ENCODE data around the gene MBIP.

Gene MBIP

DNA sequence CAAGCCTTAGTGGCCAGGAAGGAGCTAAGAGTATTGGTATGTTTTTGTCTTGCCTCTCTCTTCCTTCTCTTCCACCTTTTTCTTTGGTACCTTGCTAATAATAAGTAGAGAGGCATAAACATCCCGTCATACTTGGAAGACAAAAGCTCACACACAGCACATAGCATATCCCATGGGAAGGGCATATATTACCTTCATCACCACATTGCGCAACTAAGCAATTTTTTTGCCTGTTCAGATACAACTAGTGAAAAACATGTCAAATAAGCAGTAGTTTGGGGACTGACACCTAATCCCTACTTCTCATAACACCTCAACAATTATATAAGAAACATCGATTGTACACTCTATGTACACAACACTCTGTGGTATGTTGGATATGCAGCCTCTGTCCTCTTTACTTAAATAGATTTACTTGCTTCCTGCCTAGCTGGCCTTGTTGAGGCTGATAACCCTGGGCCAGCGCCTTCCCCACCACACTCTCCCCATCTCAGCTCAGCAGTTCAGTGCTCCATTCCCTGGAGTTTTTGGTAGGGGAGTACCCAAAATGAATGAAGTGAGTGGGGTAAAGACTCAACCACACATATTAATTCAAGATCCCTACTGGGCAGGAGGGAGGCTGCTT, 35.4 kb downstream of the MBIP start:
- Histone ChIP-seq H3K36me3 (ENCODE audit: control insufficient read depth in 1 of 2, insufficient read depth in 2 of 2, low read length in 2 of 2) (no peaks in the 10 kb centered on the region), H3K9me3 (ENCODE audit: control insufficient read depth in 1 of 2, low read length in 2 of 2) (no peaks in the 10 kb centered on the region), H3K27me3 (ENCODE audit: low read depth, low read length) (no peaks in the 10 kb centered on the region), H3K27ac (ENCODE audit: low read length) (no peak overlapping the region), H3K4me1 (ENCODE audit: control insufficient read depth in 1 of 2, insufficient read depth in 2 of 2, low read length in 2 of 2) (no peaks in the 10 kb centered on the region), H3K4me3 (ENCODE audit: low read depth in 1 of 2, low read length in 2 of 2) (no peak overlapping the region)

GRCh38 chr14:36281309-36281708, 39.1 kb downstream of the MBIP start:
- H3K27ac ChIP-seq (ENCODE audit: low read length): no peak overlapping the region
- no peak overlapping the region for H3K4me3 ChIP-seq (ENCODE audit: low read depth in 1 of 2, low read length in 2 of 2)
- no peaks in the 10 kb centered on the region for H3K9me3 ChIP-seq (ENCODE audit: control insufficient read depth in 1 of 2, low read length in 2 of 2)
- no peaks in the 10 kb centered on the region for H3K4me1 ChIP-seq (ENCODE audit: control insufficient read depth in 1 of 2, insufficient read depth in 2 of 2, low read length in 2 of 2)
- H3K36me3 ChIP-seq (ENCODE audit: control insufficient read depth in 1 of 2, insufficient read depth in 2 of 2, low read length in 2 of 2): no peaks in the 10 kb centered on the region
- no peaks in the 10 kb centered on the region for H3K27me3 ChIP-seq (ENCODE audit: low read depth, low read length)

DNA sequence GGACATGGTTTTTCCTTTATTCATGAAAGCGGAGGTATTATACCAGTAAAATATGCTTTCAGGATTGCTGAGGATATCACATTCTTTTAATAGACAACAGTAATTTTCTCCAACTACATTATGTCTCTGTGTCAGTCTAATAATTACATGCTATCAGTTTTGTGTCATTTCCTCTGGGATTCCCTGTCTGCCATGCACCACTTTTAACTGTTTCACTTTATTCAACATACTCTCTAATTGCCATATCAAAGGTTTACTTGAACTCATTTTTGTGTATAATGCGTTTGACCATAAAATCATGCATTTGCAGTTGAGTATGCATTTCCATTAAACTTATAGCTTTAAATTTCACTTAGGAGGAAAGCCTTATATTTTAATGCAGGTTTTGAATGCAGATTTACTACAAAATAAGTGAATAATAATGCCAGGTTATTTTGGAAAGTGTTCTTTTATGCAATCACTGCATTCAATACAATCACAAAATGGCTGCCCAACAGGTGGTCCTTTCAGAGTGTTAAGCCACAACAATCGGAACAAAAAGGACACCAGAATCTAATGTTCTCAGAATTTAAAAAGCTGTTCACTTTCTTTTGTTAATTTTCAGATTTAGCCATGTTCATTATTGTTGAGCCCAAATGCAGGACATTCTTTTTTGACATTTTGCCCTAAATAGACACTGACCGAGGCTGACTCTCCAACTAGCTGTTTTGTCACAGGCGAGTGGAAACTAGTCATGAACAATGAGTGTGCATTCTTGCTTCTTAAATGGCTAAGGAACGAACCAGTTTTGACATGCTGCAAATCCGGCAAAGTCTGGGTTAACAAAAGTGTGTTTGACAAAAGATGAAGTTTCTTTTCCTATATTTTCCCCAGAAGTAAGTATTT, 40.9 kb downstream of the MBIP start:
- Histone ChIP-seq H3K9me3 (ENCODE audit: control insufficient read depth in 1 of 2, low read length in 2 of 2) (no peaks in the 10 kb centered on the region), H3K4me1 (ENCODE audit: control insufficient read depth in 1 of 2, insufficient read depth in 2 of 2, low read length in 2 of 2) (no peaks in the 10 kb centered on the region), H3K27me3 (ENCODE audit: low read depth, low read length) (peaks cover 5% of the 10 kb centered on the region), H3K36me3 (ENCODE audit: control insufficient read depth in 1 of 2, insufficient read depth in 2 of 2, low read length in 2 of 2) (no peaks in the 10 kb centered on the region), H3K27ac (ENCODE audit: low read length) (no peak overlapping the region), H3K4me3 (ENCODE audit: low read depth in 1 of 2, low read length in 2 of 2) (no peak overlapping the region)

DNA sequence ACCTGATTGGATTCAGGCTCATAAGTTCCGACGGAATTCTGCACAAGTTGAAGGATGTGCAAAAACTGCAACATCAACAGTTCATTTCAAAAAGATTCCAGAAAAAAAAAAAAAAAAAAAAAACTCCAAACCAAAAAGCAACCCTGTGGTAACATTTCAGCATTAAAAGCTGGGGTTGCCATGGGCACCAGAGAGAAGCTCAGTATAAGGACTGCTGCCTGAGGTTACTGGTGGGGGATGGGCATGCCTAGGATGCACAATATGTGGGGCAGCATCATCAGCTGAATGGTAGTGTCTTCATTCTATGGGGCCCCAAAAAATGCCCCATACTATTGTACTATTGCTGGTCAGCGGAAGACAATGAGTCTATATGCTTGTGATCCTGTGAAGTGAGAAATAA, 44.7 kb downstream of the MBIP start:
- peaks cover 0 to 7% of the 10 kb centered on the region in 2 donors for H3K4me1 ChIP-seq (ENCODE audit: control insufficient read depth in 1 of 2, insufficient read depth in 2 of 2, low read length in 2 of 2)
- no peaks in the 10 kb centered on the region for H3K36me3 ChIP-seq (ENCODE audit: control insufficient read depth in 1 of 2, insufficient read depth in 2 of 2, low read length in 2 of 2)
- H3K9me3 ChIP-seq (ENCODE audit: control insufficient read depth in 1 of 2, low read length in 2 of 2): no peaks in the 10 kb centered on the region
- peaks cover 20% of the 10 kb centered on the region for H3K27me3 ChIP-seq (ENCODE audit: low read depth, low read length)
- no peak overlapping the region for H3K27ac ChIP-seq (ENCODE audit: low read length)
- no peak overlapping the region for H3K4me3 ChIP-seq (ENCODE audit: low read depth in 1 of 2, low read length in 2 of 2)

- Histone ChIP-seq H3K9me3 (ENCODE audit: control insufficient read depth in 1 of 2, low read length in 2 of 2) (no peaks in the 10 kb centered on the region), H3K27me3 (ENCODE audit: low read depth, low read length) (peaks cover 20% of the 10 kb centered on the region), H3K4me3 (ENCODE audit: low read depth in 1 of 2, low read length in 2 of 2) (peak overlapping the region; percentile 61 to 63), H3K36me3 (ENCODE audit: control insufficient read depth in 1 of 2, insufficient read depth in 2 of 2, low read length in 2 of 2) (no peaks in the 10 kb centered on the region), H3K27ac (ENCODE audit: low read length) (no peak overlapping the region), H3K4me1 (ENCODE audit: control insufficient read depth in 1 of 2, insufficient read depth in 2 of 2, low read length in 2 of 2) (peaks cover 0 to 7% of the 10 kb centered on the region in 2 donors)
Measured at GRCh38 chr14:36271939-36272907, 48.2 kb downstream of the MBIP start.

GRCh38 chr14:36271222-36271621, 49.2 kb downstream of the MBIP start:
- Histone ChIP-seq H3K27me3 (ENCODE audit: low read depth, low read length) (peaks cover 19% of the 10 kb centered on the region), H3K27ac (ENCODE audit: low read length) (no peak overlapping the region), H3K4me1 (ENCODE audit: control insufficient read depth in 1 of 2, insufficient read depth in 2 of 2, low read length in 2 of 2) (peaks cover 0 to 7% of the 10 kb centered on the region in 2 donors), H3K9me3 (ENCODE audit: control insufficient read depth in 1 of 2, low read length in 2 of 2) (no peaks in the 10 kb centered on the region), H3K4me3 (ENCODE audit: low read depth in 1 of 2, low read length in 2 of 2) (no peak overlapping the region), H3K36me3 (ENCODE audit: control insufficient read depth in 1 of 2, insufficient read depth in 2 of 2, low read length in 2 of 2) (no peaks in the 10 kb centered on the region)

- H3K27me3 ChIP-seq (ENCODE audit: low read depth, low read length): peaks cover 14% of the 10 kb centered on the region
- H3K4me3 ChIP-seq (ENCODE audit: low read depth in 1 of 2, low read length in 2 of 2): no peak overlapping the region
- H3K27ac ChIP-seq (ENCODE audit: low read length): no peak overlapping the region
Measured at GRCh38 chr14:36270191-36270590, 50.2 kb downstream of the MBIP start.

DNA sequence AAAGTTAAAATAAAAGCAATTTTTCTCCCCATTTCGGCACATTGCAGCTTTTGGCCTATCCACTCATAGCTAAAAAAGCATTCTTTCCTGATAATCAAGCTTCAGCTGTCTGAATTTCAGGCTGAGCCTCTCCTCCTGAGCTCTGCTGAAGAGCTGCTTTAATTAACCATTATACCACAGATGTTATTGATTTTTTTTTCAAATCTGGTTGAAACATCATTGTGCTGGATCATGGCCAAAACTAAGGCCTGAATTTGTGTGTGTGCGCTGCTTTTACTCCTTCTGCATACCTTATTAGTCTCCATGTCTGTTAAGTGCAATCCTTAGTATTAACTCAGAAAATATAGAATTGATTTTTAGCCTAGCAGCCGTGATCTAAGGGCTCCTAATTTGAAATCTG, 52.3 kb downstream of the MBIP start:
- no peaks in the 10 kb centered on the region for H3K9me3 ChIP-seq (ENCODE audit: control insufficient read depth in 1 of 2, low read length in 2 of 2)
- H3K27me3 ChIP-seq (ENCODE audit: low read depth, low read length): peaks cover 12% of the 10 kb centered on the region
- peaks cover 0 to 7% of the 10 kb centered on the region in 2 donors for H3K4me1 ChIP-seq (ENCODE audit: control insufficient read depth in 1 of 2, insufficient read depth in 2 of 2, low read length in 2 of 2)
- H3K27ac ChIP-seq (ENCODE audit: low read length): no peak overlapping the region
- H3K4me3 ChIP-seq (ENCODE audit: low read depth in 1 of 2, low read length in 2 of 2): no peak overlapping the region
- H3K36me3 ChIP-seq (ENCODE audit: control insufficient read depth in 1 of 2, insufficient read depth in 2 of 2, low read length in 2 of 2): no peaks in the 10 kb centered on the region

More at GRCh38 chr14:36270191-36270590, 50.2 kb downstream of the MBIP start:
- peaks cover 0 to 7% of the 10 kb centered on the region in 2 donors for H3K4me1 ChIP-seq (ENCODE audit: control insufficient read depth in 1 of 2, insufficient read depth in 2 of 2, low read length in 2 of 2)
- H3K9me3 ChIP-seq (ENCODE audit: control insufficient read depth in 1 of 2, low read length in 2 of 2): no peaks in the 10 kb centered on the region
- no peaks in the 10 kb centered on the region for H3K36me3 ChIP-seq (ENCODE audit: control insufficient read depth in 1 of 2, insufficient read depth in 2 of 2, low read length in 2 of 2)

DNA sequence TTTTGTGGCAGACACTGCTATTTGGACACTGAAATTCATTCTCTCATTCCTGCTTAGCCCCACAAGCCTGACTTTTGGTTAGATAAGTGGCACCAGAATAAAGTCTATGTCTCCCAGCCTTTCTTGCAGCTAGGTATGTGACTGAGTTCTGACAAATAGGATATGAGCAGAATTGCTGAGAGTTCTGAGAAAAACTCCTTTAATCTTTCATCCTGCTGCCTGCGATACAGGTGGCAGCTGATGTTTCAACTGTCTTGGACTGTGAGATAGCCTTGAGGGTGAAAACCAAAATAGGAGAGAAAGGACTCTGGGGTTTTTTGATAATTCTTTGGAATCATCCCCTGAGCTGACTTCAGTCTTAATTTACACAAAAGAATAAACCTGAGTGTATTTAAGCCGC, 55.8 kb downstream of the MBIP start:
- Histone ChIP-seq H3K4me1 (ENCODE audit: control insufficient read depth in 1 of 2, insufficient read depth in 2 of 2, low read length in 2 of 2) (no peaks in the 10 kb centered on the region), H3K27me3 (ENCODE audit: low read depth, low read length) (no peaks in the 10 kb centered on the region)

GRCh38 chr14:36264107-36264506, 56.3 kb downstream of the MBIP start:
- Histone ChIP-seq H3K4me1 (ENCODE audit: control insufficient read depth in 1 of 2, insufficient read depth in 2 of 2, low read length in 2 of 2) (no peaks in the 10 kb centered on the region), H3K36me3 (ENCODE audit: control insufficient read depth in 1 of 2, insufficient read depth in 2 of 2, low read length in 2 of 2) (no peaks in the 10 kb centered on the region)

More for the DNA sequence above, 55.8 kb downstream of the MBIP start:
- Histone ChIP-seq H3K9me3 (ENCODE audit: control insufficient read depth in 1 of 2, low read length in 2 of 2) (no peaks in the 10 kb centered on the region), H3K36me3 (ENCODE audit: control insufficient read depth in 1 of 2, insufficient read depth in 2 of 2, low read length in 2 of 2) (no peaks in the 10 kb centered on the region), H3K27ac (ENCODE audit: low read length) (no peak overlapping the region), H3K4me3 (ENCODE audit: low read depth in 1 of 2, low read length in 2 of 2) (no peak overlapping the region)

More at GRCh38 chr14:36264107-36264506, 56.3 kb downstream of the MBIP start:
- Histone ChIP-seq H3K4me3 (ENCODE audit: low read depth in 1 of 2, low read length in 2 of 2) (no peak overlapping the region), H3K9me3 (ENCODE audit: control insufficient read depth in 1 of 2, low read length in 2 of 2) (no peaks in the 10 kb centered on the region), H3K27me3 (ENCODE audit: low read depth, low read length) (no peaks in the 10 kb centered on the region), H3K27ac (ENCODE audit: low read length) (no peak overlapping the region)

Measured in muscle layer of duodenum (tissue), 2 donors.